Thyroid gland (tissue), 4 donors: ENCODE measurements around the gene CDHR5.

ENCODE experiments used
- CTCF ChIP-seq, 6 experiments: fragments of 200-600 bp in 3 of 6; fragments of 450-650 bp in 3 of 6; sonication (generic) in 3 of 6; IDR thresholded peaks; one replicate each; pipeline ENCODE4 v1.5.1; 2016 to 2019; ENCODE audit warnings: antibody characterized with exemption in 6 of 6, mild to moderate bottlenecking in 2 of 6, inconsistent platforms in 1 of 6, moderate library complexity in 1 of 6
- POLR2A ChIP-seq, 2 donors: fragments of 450-650 bp; IDR thresholded peaks; one replicate each; pipeline ENCODE4 v1.6.1; 2017; ENCODE audit warnings: antibody characterized with exemption in 2 of 2, mild to moderate bottlenecking in 2 of 2, moderate library complexity in 1 of 2

GRCh38 chr11:636511-637332, 12.0 kb upstream of the CDHR5 start, which contains the start of gene DRD4:
- no peak for TF ChIP-seq CTCF (IDR thresholded peaks at IDR 0.05)
- TF ChIP-seq POLR2A (IDR thresholded peaks at IDR 0.05) = no peak
